Gastrocnemius medialis (tissue), 4 donors: ENCODE data around the gene RNASEL.

ENCODE experiments used
- POLR2A ChIP-seq, 2 donors: fragments of 450-650 bp; IDR thresholded peaks; one replicate each; pipeline ENCODE4 v1.6.1; 2017; ENCODE audit warnings: antibody characterized with exemption in 2 of 2, mild to moderate bottlenecking in 2 of 2, moderate library complexity in 2 of 2
- TF ChIP-seq, protein P1 (sequence below), 5 experiments: fragments of 450-650 bp in 3 of 5; fragments of 200-600 bp in 2 of 5; sonication (generic) in 2 of 5; IDR thresholded peaks in 4 of 5; conservative IDR thresholded peaks in 1 of 5; 1 replicate in 4 of 5; 2 replicates in 1 of 5; pipeline ENCODE4 v1.5.1; 2016 to 2019; ENCODE audit warnings: antibody characterized with exemption in 5 of 5, mild to moderate bottlenecking in 3 of 5, moderate library complexity in 3 of 5

GRCh38 chr1:182634306-182635072 lies 45.4 kb upstream of the RNASEL start:
- no peak for TF ChIP-seq POLR2A (IDR thresholded peaks at IDR 0.05)
- TF ChIP-seq, protein P1, sequence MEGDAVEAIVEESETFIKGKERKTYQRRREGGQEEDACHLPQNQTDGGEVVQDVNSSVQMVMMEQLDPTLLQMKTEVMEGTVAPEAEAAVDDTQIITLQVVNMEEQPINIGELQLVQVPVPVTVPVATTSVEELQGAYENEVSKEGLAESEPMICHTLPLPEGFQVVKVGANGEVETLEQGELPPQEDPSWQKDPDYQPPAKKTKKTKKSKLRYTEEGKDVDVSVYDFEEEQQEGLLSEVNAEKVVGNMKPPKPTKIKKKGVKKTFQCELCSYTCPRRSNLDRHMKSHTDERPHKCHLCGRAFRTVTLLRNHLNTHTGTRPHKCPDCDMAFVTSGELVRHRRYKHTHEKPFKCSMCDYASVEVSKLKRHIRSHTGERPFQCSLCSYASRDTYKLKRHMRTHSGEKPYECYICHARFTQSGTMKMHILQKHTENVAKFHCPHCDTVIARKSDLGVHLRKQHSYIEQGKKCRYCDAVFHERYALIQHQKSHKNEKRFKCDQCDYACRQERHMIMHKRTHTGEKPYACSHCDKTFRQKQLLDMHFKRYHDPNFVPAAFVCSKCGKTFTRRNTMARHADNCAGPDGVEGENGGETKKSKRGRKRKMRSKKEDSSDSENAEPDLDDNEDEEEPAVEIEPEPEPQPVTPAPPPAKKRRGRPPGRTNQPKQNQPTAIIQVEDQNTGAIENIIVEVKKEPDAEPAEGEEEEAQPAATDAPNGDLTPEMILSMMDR (IDR thresholded peaks at IDR 0.05 in 4 of 5, conservative IDR thresholded peaks at IDR 0.05 in 1 of 5) = no peak
